HepG2 (cell line): Measurements from ENCODE around the gene SRSF1. TPM values are rescaled to one million over a fixed set of nuclear protein-coding genes. Genes with fewer than 3 reads are reported as not detected.
A peak's percentile ranks its signal among the peaks of the same experiment; 100 is the strongest.

Experiments used
- ATF3 ChIP-seq: sonication (generic); formaldehyde crosslinking; IDR thresholded peaks from 2 replicates; pipeline ENCODE4 v1.4.0; 2020; ENCODE audit warnings: missing genetic modification reagents
- BHLHE40 ChIP-seq: IDR thresholded peaks from 2 replicates; pipeline ENCODE4 v1.6.1; 2011; ENCODE audit warnings: low read length, improper control_type of control experiment
- BRF2 ChIP-seq: sonication (generic); formaldehyde crosslinking; IDR thresholded peaks from 2 replicates; pipeline ENCODE4 v1.8.1; 2022; ENCODE audit warnings: mild to moderate bottlenecking, missing genetic modification reagents
- CCDC6 ChIP-seq: sonication (generic); formaldehyde crosslinking; IDR thresholded peaks from 2 replicates; pipeline ENCODE4 v1.8.1; 2022; ENCODE audit warnings: mild to moderate bottlenecking, missing genetic modification reagents, moderate library complexity
- FOXC1 ChIP-seq: sonication (generic); formaldehyde crosslinking; IDR thresholded peaks from 2 replicates; pipeline ENCODE4 v1.8.0; 2022; ENCODE audit warnings: mild to moderate bottlenecking, missing genetic modification reagents, borderline replicate concordance
- LCORL ChIP-seq, 2 experiments: fragments of 450-650 bp in 1 of 2; sonication (generic) in 1 of 2; formaldehyde crosslinking in 1 of 2; IDR thresholded peaks; 2 replicates each; pipeline versions ENCODE4 v1.5.0 to v1.6.1; 2017 to 2020; ENCODE audit warnings: antibody characterized with exemption in 1 of 2, missing genetic modification reagents in 1 of 2
- PAWR ChIP-seq: sonication (generic); formaldehyde crosslinking; IDR thresholded peaks from 2 replicates; pipeline ENCODE4 v1.4.0; 2020; ENCODE audit warnings: missing genetic modification reagents, mild to moderate bottlenecking, borderline replicate concordance
- ZFP62 ChIP-seq: sonication (generic); formaldehyde crosslinking; IDR thresholded peaks from 2 replicates; pipeline ENCODE4 v1.4.0; 2020; ENCODE audit warnings: missing genetic modification reagents
- ZNF317 ChIP-seq: sonication (generic); formaldehyde crosslinking; IDR thresholded peaks from 2 replicates; pipeline ENCODE4 v1.5.0; 2020; ENCODE audit warnings: mild to moderate bottlenecking, missing genetic modification reagents
- ZSCAN9 ChIP-seq: IDR thresholded peaks from 2 replicates; pipeline ENCODE4 v1.6.1; 2016; ENCODE audit warnings: borderline replicate concordance
- polyA plus RNA-seq, 8 experiments: library from polyadenylated mRNA; depleted of rRNA in 3 of 8; stranded (reverse) in 7 of 8; unstranded in 1 of 8; fragments of >200 nt; fragmentation: Illumina TruSeq in 4 of 8; extraction: Trizol in 4 of 8; gene quantifications; 2 replicates each; pipeline versions ENCODE4 v1.2.1 to v1.2.3, GENCODE V29; 2011 to 2016; ENCODE audit warnings: low read depth in 4 of 8, missing spikeins in 1 of 8, mixed read lengths in 1 of 8; ENCODE audit not compliant: insufficient read depth in 1 of 8
- total RNA-seq, 5 experiments: library from RNA; depleted of rRNA; stranded (reverse); fragments of >200 nt; fragmentation: Illumina TruSeq; extraction: Trizol; gene quantifications; 2 replicates each; pipeline ENCODE4 v1.2.3, GENCODE V29; 2016; ENCODE audit warnings: low read depth in 1 of 5
- TF ChIP-seq, protein P1 (sequence below): IDR thresholded peaks from 2 replicates; pipeline ENCODE4 v1.6.1; 2016
- TF ChIP-seq, protein P2 (sequence below): sonication (generic); formaldehyde crosslinking; IDR thresholded peaks from 2 replicates; pipeline ENCODE4 v1.4.0; 2020; ENCODE audit warnings: missing genetic modification reagents, low read depth, mild to moderate bottlenecking, borderline replicate concordance
- TF ChIP-seq, protein P3 (sequence below): sonication (generic); formaldehyde crosslinking; IDR thresholded peaks from 2 replicates; pipeline ENCODE4 v1.4.0; 2020; ENCODE audit warnings: missing genetic modification reagents, borderline replicate concordance

Gene SRSF1
- total and polyA plus RNA-seq, 2 of the 13 experiments (the other 11 are each of a cell fraction or from before 2014, with no cell fraction given) = 142 to 445 TPM

GRCh38 chr17:57988301-57989250 is 18.5 kb downstream of the SRSF1 start (continued):
- TF ChIP-seq, protein P1, sequence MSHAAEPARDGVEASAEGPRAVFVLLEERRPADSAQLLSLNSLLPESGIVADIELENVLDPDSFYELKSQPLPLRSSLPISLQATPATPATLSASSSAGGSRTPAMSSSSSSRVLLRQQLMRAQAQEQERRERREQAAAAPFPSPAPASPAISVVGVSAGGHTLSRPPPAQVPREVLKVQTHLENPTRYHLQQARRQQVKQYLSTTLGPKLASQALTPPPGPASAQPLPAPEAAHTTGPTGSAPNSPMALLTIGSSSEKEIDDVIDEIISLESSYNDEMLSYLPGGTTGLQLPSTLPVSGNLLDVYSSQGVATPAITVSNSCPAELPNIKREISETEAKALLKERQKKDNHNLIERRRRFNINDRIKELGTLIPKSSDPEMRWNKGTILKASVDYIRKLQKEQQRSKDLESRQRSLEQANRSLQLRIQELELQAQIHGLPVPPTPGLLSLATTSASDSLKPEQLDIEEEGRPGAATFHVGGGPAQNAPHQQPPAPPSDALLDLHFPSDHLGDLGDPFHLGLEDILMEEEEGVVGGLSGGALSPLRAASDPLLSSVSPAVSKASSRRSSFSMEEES (CRISPR knock-in tag) = no peak
- peak; percentile 40; the same call in 1 of the 2 replicates for TF ChIP-seq ZSCAN9 (CRISPR knock-in tag)
- no peak for TF ChIP-seq PAWR (CRISPR knock-in tag)
- no peak; the same call in 1 of the 2 replicates for TF ChIP-seq ZNF317 (CRISPR knock-in tag)
- TF ChIP-seq ZFP62 (CRISPR knock-in tag) = no peak
- TF ChIP-seq, protein P2, sequence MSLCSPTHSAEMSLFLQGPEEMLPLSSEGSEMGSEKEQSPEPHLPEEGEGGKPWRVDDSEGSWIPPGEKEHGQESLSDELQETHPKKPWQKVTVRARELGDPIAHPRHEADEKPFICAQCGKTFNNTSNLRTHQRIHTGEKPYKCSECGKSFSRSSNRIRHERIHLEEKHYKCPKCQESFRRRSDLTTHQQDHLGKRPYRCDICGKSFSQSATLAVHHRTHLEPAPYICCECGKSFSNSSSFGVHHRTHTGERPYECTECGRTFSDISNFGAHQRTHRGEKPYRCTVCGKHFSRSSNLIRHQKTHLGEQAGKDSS (CRISPR knock-in tag) = peak; percentile 82; the same call in 1 of the 2 replicates
- TF ChIP-seq BRF2 (CRISPR knock-in tag) = no peak
- TF ChIP-seq CCDC6 = peak; percentile 74; the same call in 1 of the 2 replicates
- TF ChIP-seq ATF3 (CRISPR knock-in tag) = no peak
- peak; percentile 65 for TF ChIP-seq BHLHE40
- TF ChIP-seq, protein P3, sequence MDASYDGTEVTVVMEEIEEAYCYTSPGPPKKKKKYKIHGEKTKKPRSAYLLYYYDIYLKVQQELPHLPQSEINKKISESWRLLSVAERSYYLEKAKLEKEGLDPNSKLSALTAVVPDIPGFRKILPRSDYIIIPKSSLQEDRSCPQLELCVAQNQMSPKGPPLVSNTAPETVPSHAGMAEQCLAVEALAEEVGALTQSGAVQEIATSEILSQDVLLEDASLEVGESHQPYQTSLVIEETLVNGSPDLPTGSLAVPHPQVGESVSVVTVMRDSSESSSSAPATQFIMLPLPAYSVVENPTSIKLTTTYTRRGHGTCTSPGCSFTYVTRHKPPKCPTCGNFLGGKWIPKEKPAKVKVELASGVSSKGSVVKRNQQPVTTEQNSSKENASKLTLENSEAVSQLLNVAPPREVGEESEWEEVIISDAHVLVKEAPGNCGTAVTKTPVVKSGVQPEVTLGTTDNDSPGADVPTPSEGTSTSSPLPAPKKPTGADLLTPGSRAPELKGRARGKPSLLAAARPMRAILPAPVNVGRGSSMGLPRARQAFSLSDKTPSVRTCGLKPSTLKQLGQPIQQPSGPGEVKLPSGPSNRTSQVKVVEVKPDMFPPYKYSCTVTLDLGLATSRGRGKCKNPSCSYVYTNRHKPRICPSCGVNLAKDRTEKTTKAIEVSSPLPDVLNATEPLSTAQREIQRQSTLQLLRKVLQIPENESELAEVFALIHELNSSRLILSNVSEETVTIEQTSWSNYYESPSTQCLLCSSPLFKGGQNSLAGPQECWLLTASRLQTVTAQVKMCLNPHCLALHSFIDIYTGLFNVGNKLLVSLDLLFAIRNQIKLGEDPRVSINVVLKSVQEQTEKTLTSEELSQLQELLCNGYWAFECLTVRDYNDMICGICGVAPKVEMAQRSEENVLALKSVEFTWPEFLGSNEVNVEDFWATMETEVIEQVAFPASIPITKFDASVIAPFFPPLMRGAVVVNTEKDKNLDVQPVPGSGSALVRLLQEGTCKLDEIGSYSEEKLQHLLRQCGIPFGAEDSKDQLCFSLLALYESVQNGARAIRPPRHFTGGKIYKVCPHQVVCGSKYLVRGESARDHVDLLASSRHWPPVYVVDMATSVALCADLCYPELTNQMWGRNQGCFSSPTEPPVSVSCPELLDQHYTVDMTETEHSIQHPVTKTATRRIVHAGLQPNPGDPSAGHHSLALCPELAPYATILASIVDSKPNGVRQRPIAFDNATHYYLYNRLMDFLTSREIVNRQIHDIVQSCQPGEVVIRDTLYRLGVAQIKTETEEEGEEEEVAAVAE (CRISPR knock-in tag) = peak; percentile 39; the same call in 1 of the 2 replicates
- peak; percentile 91; the same call in 1 of the 2 replicates for TF ChIP-seq FOXC1 (CRISPR knock-in tag)
- TF ChIP-seq LCORL (IDR thresholded peaks at IDR 0.05) = no peak
- no peak for TF ChIP-seq LCORL (CRISPR knock-in tag; IDR thresholded peaks at IDR 0.05)
